ENCODE data around the gene PRKCB.

GRCh38 chr16:24232936-24233335 lies 397.2 kb downstream of the PRKCB start:
- TF ChIP-seq POLR2A (IDR thresholded peaks at IDR 0.05) (no peak), CTCF (IDR thresholded peaks at IDR 0.05) (no peak)
